ENCODE data around the gene BICRA.

BICRA gene

DNA sequence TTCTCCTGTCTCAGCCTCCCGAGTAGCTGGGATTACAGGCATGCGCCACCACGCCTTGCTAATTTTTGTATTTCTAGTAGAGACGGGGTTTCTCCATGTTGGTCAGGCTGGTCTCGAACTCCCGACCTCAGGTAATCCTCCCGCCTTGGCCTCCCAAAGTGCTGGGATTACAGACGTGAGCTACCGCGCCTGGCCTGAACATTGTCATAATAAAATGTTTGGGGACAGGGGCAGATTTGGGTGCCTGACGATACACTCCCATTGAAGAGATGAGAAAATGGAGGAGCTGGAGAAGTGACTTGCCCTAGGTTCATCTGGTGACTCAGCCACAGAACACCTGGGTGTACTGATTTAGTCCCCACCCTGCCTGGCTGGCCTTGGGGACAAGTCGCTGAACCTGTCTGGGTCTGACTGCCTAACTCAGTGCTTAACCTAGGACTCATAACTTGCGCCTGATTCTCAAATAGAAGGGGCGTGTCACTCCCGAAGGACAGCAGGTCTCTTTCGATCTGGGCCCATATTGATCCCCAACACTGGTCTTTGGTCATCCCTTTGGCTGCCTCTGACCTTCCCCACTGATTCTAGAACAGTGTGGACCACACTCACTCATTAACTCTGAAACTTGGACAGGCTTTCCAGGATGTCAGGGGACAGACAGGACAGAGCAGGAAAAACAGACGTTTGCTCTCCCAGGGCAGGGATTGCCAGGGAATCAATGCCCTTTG lies 7.6 kb upstream of the BICRA start:
- DNase-seq = no peak

DNA sequence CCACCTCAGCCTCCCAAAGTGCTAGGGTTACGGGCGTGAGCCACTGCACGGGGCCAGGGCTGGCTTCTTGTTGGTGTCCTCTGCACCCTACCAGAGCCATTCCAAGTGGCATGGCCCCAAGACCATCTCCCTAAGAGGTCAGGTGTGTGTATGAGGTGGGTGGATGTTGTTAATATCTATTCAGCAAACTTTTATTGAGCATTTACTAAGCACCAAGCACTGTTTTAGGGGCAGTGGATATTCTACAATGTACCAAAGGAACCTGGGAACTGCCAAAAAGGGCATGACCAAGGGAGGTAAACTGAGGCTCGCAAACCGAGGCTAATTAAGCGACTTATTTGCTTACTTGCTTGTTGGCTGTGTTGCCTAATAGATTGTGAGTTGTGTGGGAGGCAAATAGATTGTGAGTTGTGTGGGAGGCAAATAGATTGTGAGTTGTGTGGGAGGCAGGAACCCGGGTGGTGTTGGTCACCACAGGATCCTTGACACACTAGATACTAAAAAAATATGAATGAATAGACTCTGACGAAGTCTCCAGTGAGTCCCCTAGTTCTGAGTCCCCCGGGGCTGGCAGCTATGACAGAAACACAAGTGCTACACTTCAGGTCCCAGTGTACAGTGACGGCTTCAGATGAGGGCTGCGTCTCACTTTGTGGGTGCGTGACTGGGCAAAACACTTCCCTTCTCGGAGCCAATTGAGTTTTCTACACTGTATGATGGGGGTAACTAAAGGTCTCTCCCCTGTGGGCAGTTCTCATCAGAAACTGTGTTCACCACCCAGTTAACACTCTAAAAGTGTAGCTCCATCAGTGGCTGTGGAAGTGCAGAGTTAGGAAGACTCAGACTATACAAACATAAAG lies 5.0 kb upstream of the BICRA start:
- DNase-seq = no peak

DNA sequence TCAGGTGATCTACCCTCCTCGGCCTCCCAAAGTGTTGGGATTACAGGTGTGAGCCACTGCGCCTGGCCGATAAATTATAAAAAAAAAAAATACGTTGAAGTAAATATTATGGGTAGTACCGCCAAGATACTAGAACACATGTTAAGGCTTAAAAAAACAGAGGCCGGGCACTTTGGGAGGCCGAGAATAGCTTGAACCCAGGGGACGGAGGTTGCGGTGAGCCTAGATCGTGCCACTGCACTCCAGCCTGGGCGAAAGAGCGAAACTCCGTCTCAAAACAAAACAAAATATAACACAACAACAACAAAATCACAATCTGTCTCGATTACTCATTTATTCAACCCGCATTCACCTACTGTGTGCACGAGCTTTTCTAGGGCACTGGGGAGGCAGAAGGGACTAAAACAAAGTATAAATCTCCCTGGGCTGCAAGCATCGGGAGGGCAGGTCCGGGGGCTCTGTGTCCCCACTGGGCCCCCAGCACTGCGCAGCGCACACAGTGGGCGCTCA lies 1.3 kb upstream of the BICRA start:
- DNase-seq = no peak

DNA sequence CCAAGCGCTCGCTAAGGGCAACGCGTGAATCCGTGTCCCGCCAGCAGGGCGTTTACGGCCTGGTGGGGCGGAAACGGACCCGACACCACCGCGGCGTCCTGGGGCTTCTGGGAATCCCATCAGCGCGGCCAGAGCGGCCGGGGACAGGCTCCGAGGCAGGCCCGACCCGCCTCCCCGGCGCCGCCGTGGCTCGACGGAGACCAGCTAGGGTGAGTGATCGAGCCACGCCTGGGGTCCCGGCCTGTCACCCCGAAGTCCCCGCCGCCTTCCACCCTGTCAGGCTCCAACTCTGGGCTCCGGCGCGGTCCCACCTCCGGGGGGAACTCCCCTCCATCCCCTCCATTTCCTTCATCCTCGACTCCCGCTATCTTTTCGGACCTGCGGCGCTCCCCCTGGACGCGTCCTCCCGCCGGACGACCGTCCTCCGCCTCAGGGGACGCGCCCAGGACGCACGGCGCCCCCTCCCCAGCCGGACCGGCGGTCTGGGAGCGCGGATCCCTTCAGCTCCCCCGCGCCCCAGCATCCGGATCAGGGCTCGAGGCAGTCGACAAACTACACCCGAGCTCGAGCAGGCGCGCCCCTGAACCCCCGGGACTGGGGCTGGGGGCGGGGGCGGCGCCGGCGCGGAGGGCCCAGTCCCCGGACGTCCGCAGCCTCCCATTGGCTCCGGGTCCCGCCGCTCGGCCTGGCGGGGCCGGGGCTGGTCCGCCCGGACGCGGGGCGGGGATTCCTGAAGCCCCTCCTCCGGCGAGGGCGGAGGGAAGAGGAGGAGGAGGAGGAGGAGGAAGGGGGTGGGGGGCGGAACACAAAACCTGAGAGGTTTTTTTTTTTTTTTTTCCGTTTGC lies 638 bp upstream of the BICRA start:
- peak; percentile 93 for DNase-seq

DNA sequence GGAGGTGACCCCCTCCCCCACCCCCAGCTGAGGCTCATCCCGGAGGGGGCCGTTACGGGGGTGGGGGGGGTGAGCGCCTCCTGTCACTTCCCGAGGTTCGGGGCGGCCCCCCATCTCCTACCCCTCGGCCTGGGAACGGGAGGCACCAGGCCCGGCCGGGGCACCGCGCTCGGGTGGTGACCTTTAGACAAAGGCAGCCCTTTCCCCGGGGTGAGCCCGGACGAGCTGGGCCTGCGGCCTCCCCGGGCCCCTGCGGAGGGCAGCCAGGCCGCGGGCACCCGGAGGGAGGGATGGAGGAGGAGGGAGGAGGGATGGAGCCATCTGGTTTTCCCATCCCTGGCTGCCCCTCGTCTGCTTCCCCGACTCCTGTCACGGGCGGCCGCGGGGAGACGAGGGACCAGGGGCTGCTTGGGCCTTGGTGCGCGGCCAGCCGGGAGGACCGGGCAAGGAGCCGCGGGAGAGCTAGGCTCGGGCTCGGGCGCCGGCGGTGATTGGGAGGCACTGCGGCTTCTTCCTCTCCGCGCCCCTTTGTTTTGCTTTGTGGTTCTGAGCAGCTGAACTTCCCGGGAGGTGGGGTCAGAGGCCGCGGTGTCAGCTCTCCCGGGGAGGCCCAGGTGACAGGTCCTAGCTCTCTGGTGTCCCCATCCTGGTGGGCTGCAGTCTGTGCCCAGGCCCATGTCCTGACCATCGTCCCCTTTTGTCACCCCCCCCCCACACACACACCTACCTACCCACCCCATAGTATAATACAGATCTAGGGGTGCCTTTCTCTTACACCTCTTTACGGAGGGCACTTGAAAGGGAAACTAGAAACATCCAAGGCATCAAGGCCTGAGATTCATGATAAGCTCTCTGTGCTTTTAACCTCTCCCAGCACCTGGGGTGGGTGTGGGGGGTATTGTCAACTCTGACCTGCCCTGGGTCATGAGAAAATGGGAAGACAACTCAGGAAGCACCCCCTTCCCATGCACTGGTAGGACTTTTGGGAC lies 1.3 kb downstream of the BICRA start:
- peak; percentile 30 for DNase-seq

DNA sequence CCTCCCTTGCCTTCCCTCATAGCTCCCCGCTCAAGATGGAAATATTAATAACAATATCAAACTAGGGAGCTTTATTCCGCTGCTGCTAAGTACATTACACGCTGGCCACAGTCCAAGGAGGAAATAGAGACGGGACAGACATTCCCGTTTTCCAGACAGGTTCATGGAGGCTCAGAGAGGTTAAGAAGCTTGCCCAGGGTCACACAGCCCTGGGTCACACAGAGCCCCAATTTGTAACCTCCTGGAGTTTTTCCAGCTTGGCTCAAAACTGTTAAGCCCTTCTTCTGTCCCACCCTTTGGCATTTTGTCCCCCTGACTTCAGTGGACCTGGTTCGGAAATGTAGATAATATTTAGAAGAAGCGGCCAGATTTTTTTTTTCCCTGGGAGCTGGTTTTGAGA lies 2.0 kb downstream of the BICRA start:
- DNase-seq = no peak

DNA sequence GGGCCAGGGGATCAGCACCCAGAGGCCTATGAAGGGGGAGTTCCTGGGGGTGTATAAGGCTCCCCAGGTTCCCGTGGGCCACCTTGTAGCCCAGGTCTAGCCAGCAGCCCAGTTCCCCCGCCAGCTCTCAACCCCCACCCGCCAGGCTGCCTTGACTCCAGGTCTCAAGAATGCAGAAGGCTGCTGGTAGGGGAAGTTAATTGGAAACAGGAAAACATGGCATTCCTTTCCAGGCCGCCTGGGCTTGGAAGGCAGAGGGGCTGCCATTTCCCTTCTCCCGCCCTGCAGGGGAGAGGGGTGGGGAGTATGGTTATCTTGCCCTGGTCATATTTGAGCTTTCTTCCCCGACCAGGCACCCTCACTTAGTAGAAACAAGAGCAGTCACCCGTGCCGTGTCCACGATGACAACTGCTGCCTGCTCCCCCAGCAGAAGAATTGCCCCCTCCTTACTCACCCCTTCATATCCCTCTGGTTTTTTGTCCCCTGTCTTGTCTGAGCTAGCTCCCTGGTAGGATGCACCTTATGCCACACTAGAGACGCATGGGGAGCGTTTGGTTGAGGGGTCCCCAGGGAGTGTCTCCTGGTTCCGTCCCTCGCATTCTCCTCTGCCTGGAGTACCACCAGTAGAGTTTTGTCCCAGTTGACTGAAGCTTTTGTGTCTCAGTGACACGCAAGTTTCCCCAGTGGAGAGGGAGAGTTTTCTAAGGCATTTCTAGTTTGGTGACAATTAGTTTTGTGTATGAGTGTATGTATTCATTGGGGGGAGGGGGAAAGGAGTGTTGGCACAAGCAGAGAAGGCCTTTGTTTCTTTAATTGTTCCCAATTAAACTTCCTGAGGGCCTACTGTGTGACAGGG lies 4.5 kb downstream of the BICRA start:
- no peak for DNase-seq

DNA sequence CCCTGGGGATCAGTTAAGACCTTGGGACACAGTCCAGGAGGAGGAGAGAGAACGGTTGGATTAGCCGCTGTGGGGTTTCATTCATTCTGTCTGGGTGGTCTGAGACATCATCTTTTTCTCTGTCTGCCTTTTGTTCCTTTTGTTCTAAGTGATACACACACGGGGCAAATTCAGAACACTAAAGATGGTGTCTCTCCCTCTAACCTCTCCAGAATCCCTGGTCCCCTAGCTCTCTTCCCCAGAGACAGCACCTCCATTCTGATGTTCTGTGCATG lies 5.0 kb downstream of the BICRA start:
- no peak for DNase-seq

DNA sequence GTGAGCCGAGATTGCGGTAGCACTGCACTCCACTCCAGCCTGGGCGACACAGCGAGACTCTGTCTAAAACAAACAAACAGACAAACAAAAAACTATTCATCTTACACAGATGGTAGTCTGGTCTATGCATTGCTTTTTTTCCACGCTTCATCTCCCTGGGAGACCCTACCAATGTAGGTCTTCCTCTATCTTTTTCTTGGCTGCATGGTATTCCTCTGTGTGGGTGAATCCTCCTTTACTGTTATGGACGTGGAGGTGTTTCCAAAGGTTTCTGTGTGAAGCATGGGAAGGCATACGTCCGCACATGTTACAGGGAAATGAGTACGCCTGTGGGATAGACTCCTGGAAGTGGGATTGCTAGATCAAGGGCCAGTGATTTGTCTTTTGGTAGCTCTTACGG lies 5.6 kb downstream of the BICRA start:
- DNase-seq = no peak

DNA sequence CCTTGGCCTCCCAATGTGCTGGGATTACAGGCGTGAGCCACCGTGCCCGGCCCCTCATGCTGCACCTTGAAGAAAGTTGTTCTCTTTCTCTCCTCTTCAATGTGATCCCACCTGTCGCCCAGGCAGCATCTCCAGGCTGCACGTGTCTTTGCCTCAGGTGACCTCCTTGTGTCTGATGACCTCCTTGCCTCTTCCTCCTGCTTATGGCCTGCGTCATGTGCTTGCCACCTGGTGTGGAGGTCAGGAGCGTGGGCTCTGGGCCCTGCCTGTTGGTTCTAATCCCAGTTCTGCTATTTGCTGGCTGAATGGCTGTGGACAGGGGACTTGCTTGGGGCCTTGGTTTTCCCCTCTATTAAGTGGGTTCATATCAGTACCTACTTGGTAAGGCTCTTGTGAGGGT lies 6.3 kb downstream of the BICRA start:
- DNase-seq = no peak

DNA sequence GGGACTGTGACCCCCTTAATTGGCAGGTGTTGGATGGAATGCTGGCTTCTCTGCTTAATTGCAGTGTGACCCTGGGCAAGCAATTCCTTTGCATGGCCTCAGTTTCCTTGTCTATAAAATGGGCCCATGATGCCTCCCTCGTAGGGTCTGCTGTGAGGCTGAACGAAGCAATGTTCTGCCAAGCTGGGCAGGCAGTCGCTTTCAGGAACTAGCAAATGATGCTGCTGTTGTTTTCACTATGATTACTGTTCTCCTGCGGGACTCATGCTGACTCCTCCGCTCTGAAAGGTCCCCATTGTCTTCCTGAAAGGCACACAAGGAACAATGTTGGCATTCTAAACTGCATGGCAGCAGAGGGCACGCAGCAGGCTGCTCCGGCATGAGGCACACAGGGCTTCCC lies 6.8 kb downstream of the BICRA start:
- DNase-seq = no peak

DNA sequence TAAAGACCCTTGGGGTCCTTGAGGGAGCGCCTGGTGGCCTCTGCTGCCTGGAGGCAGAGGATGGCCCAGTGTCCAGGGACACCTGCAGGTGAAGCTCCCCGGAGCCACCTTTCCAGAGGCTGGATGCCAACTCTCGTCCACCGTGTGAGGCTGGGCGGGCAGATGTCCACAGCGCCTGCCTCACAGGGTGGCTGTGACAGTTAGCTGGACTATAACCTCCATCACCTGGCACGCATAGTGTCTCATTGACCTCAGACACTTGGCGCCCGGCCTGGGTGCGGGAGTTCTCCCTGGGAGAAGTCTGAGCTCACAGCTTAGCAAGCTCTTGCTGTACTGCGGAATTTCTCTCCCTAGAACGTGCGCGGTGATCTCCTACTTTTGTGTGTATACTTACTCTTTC lies 9.8 kb downstream of the BICRA start:
- no peak for DNase-seq

DNA sequence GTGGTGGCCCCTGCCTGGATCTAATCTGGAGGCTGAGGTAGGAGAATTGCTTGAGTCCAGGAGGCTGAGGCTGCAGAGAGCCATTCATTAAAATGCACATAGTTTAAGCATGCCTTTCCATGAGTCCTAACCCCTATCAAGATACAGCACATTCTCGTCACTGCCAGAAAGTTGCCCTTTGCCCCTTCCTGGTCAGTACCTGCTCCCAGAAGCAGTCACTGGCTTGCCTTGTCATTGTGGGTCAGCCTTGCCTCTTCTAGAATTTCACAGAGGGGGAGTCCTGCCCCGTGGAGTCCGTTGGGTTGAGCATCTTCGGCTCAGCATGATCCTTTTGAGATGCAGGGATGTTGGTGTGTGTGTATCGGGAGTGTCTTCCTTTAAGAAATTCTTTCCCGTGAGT lies 10.8 kb downstream of the BICRA start:
- no peak for DNase-seq

DNA sequence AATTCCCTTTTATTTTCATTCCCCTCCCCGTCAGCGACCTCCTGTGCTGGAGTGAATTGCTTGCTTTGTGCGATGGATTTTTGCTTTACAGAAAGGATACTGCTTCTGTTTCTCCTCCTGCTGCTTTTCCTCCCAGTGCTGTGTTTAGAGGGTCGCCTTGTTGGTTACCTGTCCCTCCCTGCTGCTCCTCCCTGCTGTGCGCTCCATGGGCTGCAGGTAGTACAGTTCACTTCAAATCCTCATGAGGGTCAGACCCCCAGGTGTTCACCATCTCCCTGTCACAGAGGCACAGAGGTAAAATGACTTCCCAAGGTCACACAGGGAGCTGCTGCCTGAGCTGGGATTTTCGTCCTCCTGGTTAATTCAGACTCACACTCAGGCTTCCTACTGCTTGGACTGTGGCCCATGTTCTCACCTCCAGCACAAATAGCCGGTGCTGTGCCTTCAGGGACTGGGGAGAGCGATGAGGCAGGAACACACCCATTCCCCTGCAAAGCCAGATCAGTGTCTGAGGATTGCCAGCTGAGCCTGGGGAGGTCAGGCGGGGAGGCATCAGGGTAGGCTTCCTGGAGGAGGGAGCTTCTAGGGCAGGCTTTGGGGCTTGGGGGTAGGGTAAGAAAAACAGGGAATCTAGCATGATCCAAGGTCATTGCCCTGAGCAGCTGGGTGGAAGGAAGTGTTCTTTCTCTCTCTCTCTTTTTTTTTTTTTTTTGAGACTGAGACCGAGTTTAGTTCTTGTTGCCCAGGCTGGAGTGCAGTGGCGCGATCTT lies 14.4 kb downstream of the BICRA start:
- DNase-seq = no peak

DNA sequence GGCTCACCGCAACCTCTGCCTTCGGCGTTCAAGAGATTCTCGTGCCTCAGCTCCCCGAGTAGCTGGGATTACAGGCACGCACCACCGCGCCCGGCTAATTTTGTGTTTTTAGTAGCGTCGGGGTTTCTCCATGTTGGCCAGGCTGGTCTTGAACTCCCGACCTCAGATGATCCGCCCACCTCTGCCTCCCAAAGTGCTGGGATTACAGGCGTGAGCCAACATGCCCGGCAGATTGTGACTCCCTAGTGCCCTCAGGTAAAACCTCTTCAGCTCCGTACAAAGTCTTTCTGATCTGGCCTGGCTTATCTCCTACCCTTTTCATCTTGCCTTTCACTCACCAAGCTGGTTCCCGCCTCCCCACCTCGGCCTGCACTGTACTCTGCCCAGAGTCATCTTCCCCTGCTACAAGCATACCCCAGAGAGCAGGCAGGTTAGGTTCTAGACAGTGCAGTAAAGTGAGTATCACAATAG lies 15.0 kb downstream of the BICRA start:
- DNase-seq = no peak

DNA sequence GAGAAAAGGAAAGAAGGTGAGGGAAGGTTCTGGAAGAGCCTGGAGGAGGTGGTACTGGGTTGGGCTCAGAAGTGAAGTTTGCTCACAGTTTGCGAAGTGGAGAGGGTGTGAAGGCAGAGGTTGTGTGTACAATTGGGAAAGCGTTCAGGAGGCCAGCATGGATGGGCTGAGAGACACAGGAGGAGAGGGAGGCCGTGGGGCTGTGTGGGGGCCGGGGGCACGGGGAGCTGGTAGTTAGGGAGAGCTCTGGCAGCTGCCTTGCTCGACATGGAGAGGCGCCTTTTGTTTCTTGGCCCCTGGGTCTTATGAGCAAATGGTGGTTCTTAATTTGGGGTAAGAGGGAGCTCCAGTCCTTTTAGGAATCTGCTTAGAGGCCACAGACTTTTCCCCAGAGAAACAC lies 16.7 kb downstream of the BICRA start:
- no peak for DNase-seq

DNA sequence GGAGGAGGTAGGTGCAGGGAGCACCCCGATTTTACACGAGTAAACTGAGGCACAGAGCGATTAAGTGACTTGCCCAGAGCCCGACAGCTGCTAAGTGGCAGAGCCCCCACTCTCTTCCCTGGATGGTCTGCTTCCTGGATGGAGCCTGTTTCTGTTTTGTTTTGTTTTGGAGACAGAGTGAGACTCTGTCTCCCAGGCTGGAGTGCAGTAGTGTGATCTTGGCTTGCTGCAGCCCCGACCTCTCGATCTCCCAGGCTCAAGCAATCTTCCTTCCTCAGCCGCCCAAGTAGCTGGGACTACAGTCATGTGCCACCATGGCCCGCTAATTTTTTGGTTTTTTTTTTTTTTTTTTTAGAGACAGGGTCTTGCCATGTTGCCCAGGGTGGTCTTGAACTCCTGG lies 17.3 kb downstream of the BICRA start:
- DNase-seq = no peak

DNA sequence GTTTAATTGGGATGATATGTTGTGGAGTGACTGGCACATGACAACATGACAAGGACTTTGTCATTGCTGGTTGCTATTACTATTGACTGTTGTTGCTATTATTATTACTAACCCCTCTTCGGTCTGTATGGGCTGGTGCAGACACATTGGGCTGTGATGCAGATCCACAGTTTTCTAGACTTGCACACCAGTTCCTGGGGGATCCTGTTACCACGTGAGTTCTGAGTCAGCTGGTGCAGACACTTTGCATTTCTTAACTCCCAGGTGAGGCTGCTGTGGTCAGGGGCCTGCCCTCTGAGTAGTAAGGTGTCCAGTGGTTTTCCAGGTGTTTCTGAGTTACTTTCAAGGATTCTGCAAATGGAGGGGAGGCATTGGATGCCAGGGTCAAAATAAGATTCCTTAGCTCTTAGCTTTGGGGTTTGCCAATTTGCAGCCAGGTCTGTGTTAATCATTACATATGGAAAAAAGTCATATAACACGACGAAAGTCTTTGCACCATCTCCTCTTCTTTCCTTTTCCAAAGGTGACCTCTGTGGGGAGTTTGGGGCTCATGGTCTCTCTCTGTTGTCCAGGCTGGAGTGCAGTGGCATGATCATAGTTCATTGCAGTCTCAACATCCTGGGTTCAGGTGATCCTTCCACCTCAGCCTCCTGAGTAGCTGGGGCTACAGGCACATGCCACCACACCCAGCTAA lies 19.3 kb downstream of the BICRA start:
- DNase-seq = no peak

DNA sequence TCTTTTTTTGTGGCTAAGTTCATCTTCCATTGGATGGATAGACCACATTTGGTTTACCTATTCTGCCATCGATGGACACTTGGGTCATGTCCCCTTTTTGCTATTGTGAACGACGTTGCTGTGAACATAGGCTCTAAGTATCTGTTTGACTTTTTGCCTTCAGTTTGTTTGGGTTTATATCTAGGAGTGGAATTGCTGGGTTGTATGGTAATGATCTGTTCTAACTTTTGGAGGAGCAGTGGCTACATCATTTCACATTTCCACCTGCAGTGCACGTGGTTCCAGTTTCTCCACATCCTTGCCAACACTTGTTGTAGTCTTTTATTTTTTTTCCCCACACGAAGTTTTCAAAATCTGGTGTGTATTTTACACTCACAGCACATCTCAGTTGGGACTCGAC lies 21.7 kb downstream of the BICRA start:
- DNase-seq = no peak

Data from effector CD8-positive, alpha-beta T cell (primary cell).